HepG2 (cell line): Measurements from ENCODE around the gene ITGA2. TPM values are rescaled to one million over a fixed set of nuclear protein-coding genes. Genes with fewer than 3 reads are reported as not detected.

Experiments
- FOXP1 ChIP-seq, 2 experiments: fragments of 450-650 bp in 1 of 2; IDR thresholded peaks; 2 replicates each; pipeline ENCODE4 v1.6.1; 2017 to 2018; ENCODE audit warnings: antibody characterized with exemption in 1 of 2
- GLMP ChIP-seq: sonication (generic); formaldehyde crosslinking; IDR thresholded peaks from 2 replicates; pipeline ENCODE4 v1.9.0; 2021; ENCODE audit warnings: missing genetic modification reagents, mild to moderate bottlenecking, borderline replicate concordance
- HINFP ChIP-seq: sonication (generic); formaldehyde crosslinking; IDR thresholded peaks from 2 replicates; pipeline ENCODE4 v1.4.0; 2020; ENCODE audit warnings: low read depth, mild to moderate bottlenecking, missing genetic modification reagents
- HNRNPL ChIP-seq: fragments of 200-400 bp; formaldehyde crosslinking; IDR thresholded peaks from 2 replicates; pipeline ENCODE4 v1.6.1; 2017; ENCODE audit warnings: mild to moderate bottlenecking, low read depth, low read length
- HOXA9 ChIP-seq: sonication (generic); formaldehyde crosslinking; IDR thresholded peaks from 2 replicates; pipeline ENCODE4 v1.8.1; 2022; ENCODE audit warnings: missing genetic modification reagents, mild to moderate bottlenecking, moderate library complexity, borderline replicate concordance
- NCOA1 ChIP-seq: sonication (generic); formaldehyde crosslinking; IDR thresholded peaks from 2 replicates; pipeline ENCODE4 v1.9.0; 2021; ENCODE audit warnings: missing genetic modification reagents
- SATB2 ChIP-seq: sonication (generic); formaldehyde crosslinking; IDR thresholded peaks from 2 replicates; pipeline ENCODE4 v1.5.0; 2020; ENCODE audit warnings: missing genetic modification reagents
- ZBED4 ChIP-seq: sonication (generic); formaldehyde crosslinking; IDR thresholded peaks from 2 replicates; pipeline ENCODE4 v1.4.0; 2020; ENCODE audit warnings: missing genetic modification reagents, borderline replicate concordance
- ZFYVE20 ChIP-seq: sonication (generic); formaldehyde crosslinking; IDR thresholded peaks from 2 replicates; pipeline ENCODE4 v1.8.0; 2023; ENCODE audit warnings: low read depth, mild to moderate bottlenecking, moderate library complexity, missing genetic modification reagents, borderline replicate concordance
- ZNF142 ChIP-seq: sonication (generic); formaldehyde crosslinking; IDR thresholded peaks from 2 replicates; pipeline ENCODE4 v1.4.0; 2020; ENCODE audit warnings: missing genetic modification reagents
- ZNF367 ChIP-seq: sonication (generic); formaldehyde crosslinking; IDR thresholded peaks from 2 replicates; pipeline ENCODE4 v1.4.0; 2020; ENCODE audit warnings: missing genetic modification reagents, borderline replicate concordance
- ZNF678 ChIP-seq: sonication (generic); formaldehyde crosslinking; IDR thresholded peaks from 2 replicates; pipeline ENCODE4 v1.4.0; 2020; ENCODE audit warnings: mild to moderate bottlenecking, missing genetic modification reagents
- ZNF709 ChIP-seq: sonication (generic); formaldehyde crosslinking; IDR thresholded peaks from 2 replicates; pipeline ENCODE4 v1.5.0; 2020; ENCODE audit warnings: mild to moderate bottlenecking, missing genetic modification reagents
- ZNF816 ChIP-seq: sonication (generic); formaldehyde crosslinking; IDR thresholded peaks from 2 replicates; pipeline ENCODE4 v1.8.0; 2022; ENCODE audit warnings: missing genetic modification reagents, mild to moderate bottlenecking, borderline replicate concordance
- polyA plus RNA-seq, 8 experiments: library from polyadenylated mRNA; depleted of rRNA in 3 of 8; stranded (reverse) in 7 of 8; unstranded in 1 of 8; fragments of >200 nt; fragmentation: Illumina TruSeq in 4 of 8; extraction: Trizol in 4 of 8; gene quantifications; 2 replicates each; pipeline versions ENCODE4 v1.2.1 to v1.2.3, GENCODE V29; 2011 to 2016; ENCODE audit warnings: low read depth in 4 of 8, missing spikeins in 1 of 8, mixed read lengths in 1 of 8; ENCODE audit not compliant: insufficient read depth in 1 of 8
- total RNA-seq, 5 experiments: library from RNA; depleted of rRNA; stranded (reverse); fragments of >200 nt; fragmentation: Illumina TruSeq; extraction: Trizol; gene quantifications; 2 replicates each; pipeline ENCODE4 v1.2.3, GENCODE V29; 2016; ENCODE audit warnings: low read depth in 1 of 5

ITGA2 gene
- total and polyA plus RNA-seq, 2 of the 13 experiments (the other 11 are each of a cell fraction or from before 2014, with no cell fraction given): 15.8 to 58.3 TPM

- TF ChIP-seq ZBED4 (no peak), HINFP (CRISPR knock-in tag) (peak; percentile 36; the same call in 1 of the 2 replicates), FOXP1 (IDR thresholded peaks at IDR 0.05) (no peak), FOXP1 (CRISPR knock-in tag; IDR thresholded peaks at IDR 0.05) (no peak), ZNF367 (CRISPR knock-in tag) (peak; percentile 37; the same call in 1 of the 2 replicates), HOXA9 (CRISPR knock-in tag) (no peak), NCOA1 (CRISPR knock-in tag) (peak; percentile 87; the same call in 1 of the 2 replicates), ZNF816 (CRISPR knock-in tag) (peak; percentile 95), ZNF142 (CRISPR knock-in tag) (0 out of 2 replicates have a peak, but pooled peaks have one; percentile 39), GLMP (CRISPR knock-in tag) (no peak), ZFYVE20 (CRISPR knock-in tag) (no peak), SATB2 (CRISPR knock-in tag) (peak; percentile 45; the same call in 1 of the 2 replicates), ZNF678 (CRISPR knock-in tag) (peak; percentile 34; the same call in 1 of the 2 replicates), HNRNPL (peak; percentile 84; the same call in 1 of the 2 replicates), ZNF709 (CRISPR knock-in tag) (no peak)
Observed at GRCh38 chr5:52989781-52990527, 802 bp downstream of the ITGA2 start (continued).
